ENCODE data around the gene KLC1. TPM values are rescaled to one million over a fixed set of nuclear protein-coding genes. Genes with fewer than 3 reads are reported as not detected.

KLC1 gene
- polyA plus RNA-seq (2013, experiment 1 of 2), result 98.0 TPM
- polyA plus RNA-seq (2013, experiment 2 of 2), result 101 TPM

DNA sequence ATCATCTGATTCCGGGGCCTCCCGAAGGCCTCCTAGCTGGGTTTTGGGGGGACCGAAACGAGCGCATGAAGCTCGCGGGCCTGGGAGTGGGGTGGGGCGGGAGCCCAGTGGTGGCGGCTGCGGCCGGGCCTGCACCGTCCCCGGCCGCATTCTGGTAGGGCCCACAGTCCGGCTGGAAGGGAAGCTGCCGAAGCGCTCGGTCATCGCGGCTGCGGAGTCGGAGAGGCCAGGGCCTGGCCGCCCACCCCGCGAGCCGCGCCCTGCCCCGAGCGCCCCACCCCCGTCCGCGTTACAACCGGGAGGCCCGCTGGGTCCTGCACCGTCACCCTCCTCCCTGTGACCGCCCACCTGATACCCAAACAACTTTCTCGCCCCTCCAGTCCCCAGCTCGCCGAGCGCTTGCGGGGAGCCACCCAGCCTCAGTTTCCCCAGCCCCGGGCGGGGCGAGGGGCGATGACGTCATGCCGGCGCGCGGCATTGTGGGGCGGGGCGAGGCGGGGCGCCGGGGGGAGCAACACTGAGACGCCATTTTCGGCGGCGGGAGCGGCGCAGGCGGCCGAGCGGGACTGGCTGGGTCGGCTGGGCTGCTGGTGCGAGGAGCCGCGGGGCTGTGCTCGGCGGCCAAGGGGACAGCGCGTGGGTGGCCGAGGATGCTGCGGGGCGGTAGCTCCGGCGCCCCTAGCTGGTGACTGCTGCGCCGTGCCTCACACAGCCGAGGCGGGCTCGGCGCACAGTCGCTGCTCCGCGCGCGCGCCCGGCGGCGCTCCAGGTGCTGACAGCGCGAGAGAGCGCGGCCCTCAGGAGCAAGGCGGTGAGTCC, at the start of gene KLC1:
Gene KLC1 (plus strand): TSS at position 528 of the 819 bp plus-strand sequence. CDS start 25,354 bp downstream, outside the sequence.
- Histone ChIP-seq H4K91ac (ENCODE audit: low read depth, low read length, poor library complexity) (no peak within 1 kb of the TSS), H3K18ac (ENCODE audit: low read length) (peak within 1 kb of the TSS; percentile 99), H2BK12ac (ENCODE audit: low read length) (peak within 1 kb of the TSS; percentile 90), H3K36me3 (replicated peaks in 1 of 2; ENCODE audit: control insufficient read depth in 2 of 2, insufficient read depth in 2 of 2, low read length in 2 of 2) (peaks cover 4 to 20% of the 10 kb centered on the region in 2 donors), H3K27ac (replicated peaks; ENCODE audit: low read length) (peak within 1 kb of the TSS; percentile 94), H3K27me3 (ENCODE audit: control insufficient read depth in 3 of 3, insufficient read depth in 3 of 3, low read depth in 1 of 3, low read length in 3 of 3) (no peaks in the 10 kb centered on the region), H2AFZ (ENCODE audit: low read length) (peak within 1 kb of the TSS; percentile 99), H3K4me2 (ENCODE audit: insufficient read depth, low read length, poor library complexity, severe bottlenecking) (peak within 1 kb of the TSS; percentile 77), H2BK5ac (ENCODE audit: low read length) (peak within 1 kb of the TSS; percentile 96), H3K79me1 (ENCODE audit: low read depth, low read length) (peaks cover 10% of the 10 kb centered on the region), H3K9ac (ENCODE audit: low read depth, low read length, poor library complexity) (peak within 1 kb of the TSS; percentile 100), H3K4me1 (ENCODE audit: control insufficient read depth in 2 of 2, insufficient read depth in 1 of 2, low read depth in 1 of 2, low read length in 2 of 2) (peaks cover 8 to 13% of the 10 kb centered on the region in 2 donors), H2AK5ac (ENCODE audit: low read depth, low read length) (peak within 1 kb of the TSS; percentile 96), H2BK15ac (ENCODE audit: low read length) (peak within 1 kb of the TSS; percentile 58), H3K4ac (ENCODE audit: low read length) (peak within 1 kb of the TSS; percentile 97), H2BK120ac (ENCODE audit: low read depth, low read length) (peak within 1 kb of the TSS; percentile 47), H3K9me3 (replicated peaks in 1 of 2; ENCODE audit: control insufficient read depth in 2 of 2, insufficient read depth in 1 of 2, low read depth in 1 of 2, low read length in 2 of 2) (no peaks in the 10 kb centered on the region), H3K14ac (ENCODE audit: low read length) (peak within 1 kb of the TSS; percentile 97), H4K8ac (ENCODE audit: low read depth, low read length) (peak within 1 kb of the TSS; percentile 93), H3K23ac (ENCODE audit: low read depth, low read length, poor library complexity) (peak within 1 kb of the TSS; percentile 98), H3K4me3 (ENCODE audit: low read length in 2 of 2) (peak within 1 kb of the TSS; percentile 86 to 100)
- WGBS, 2 donors (ENCODE audit: extremely low coverage in 2 of 2, insufficient read length in 2 of 2, insufficient replicate concordance in 1 of 2), result no CpG with 5 or more reads among the region's 97 CpGs
- peak; percentile 79 for DNase-seq (ENCODE audit: low spot score)

GRCh38 chr14:103581206-103581605, 47.8 kb upstream of the KLC1 start:
- no peak overlapping the region for H4K91ac ChIP-seq (ENCODE audit: low read depth, low read length, poor library complexity)
- peaks cover 7 to 58% of the 10 kb centered on the region in 2 donors for H3K36me3 ChIP-seq (replicated peaks in 1 of 2; ENCODE audit: control insufficient read depth in 2 of 2, insufficient read depth in 2 of 2, low read length in 2 of 2)
- H3K9me3 ChIP-seq (replicated peaks in 1 of 2; ENCODE audit: control insufficient read depth in 2 of 2, insufficient read depth in 1 of 2, low read depth in 1 of 2, low read length in 2 of 2), result no peaks in the 10 kb centered on the region
- WGBS, 2 donors (ENCODE audit: extremely low coverage in 2 of 2, insufficient read length in 2 of 2, insufficient replicate concordance in 1 of 2), result no CpG with 5 or more reads among the region's 11 CpGs
- no peaks in the 10 kb centered on the region for H3K27me3 ChIP-seq (ENCODE audit: control insufficient read depth in 3 of 3, insufficient read depth in 3 of 3, low read depth in 1 of 3, low read length in 3 of 3)
- H2AFZ ChIP-seq (ENCODE audit: low read length), result no peak overlapping the region
- no peak overlapping the region for H3K4ac ChIP-seq (ENCODE audit: low read length)
- no peak overlapping the region for H2AK5ac ChIP-seq (ENCODE audit: low read depth, low read length)
- DNase-seq (ENCODE audit: low spot score), result no peak
- no peak overlapping the region for H2BK12ac ChIP-seq (ENCODE audit: low read length)
- no peak overlapping the region for H2BK5ac ChIP-seq (ENCODE audit: low read length)
- H2BK120ac ChIP-seq (ENCODE audit: low read depth, low read length), result no peak overlapping the region
- peaks cover 3 to 6% of the 10 kb centered on the region in 2 donors for H3K4me1 ChIP-seq (ENCODE audit: control insufficient read depth in 2 of 2, insufficient read depth in 1 of 2, low read depth in 1 of 2, low read length in 2 of 2)
- no peak overlapping the region for H4K8ac ChIP-seq (ENCODE audit: low read depth, low read length)
- H3K9ac ChIP-seq (ENCODE audit: low read depth, low read length, poor library complexity), result no peak overlapping the region
- no peak overlapping the region for H3K14ac ChIP-seq (ENCODE audit: low read length)
- no peak overlapping the region for H3K4me2 ChIP-seq (ENCODE audit: insufficient read depth, low read length, poor library complexity, severe bottlenecking)
- H3K27ac ChIP-seq (replicated peaks; ENCODE audit: low read length), result no peak overlapping the region
- H3K18ac ChIP-seq (ENCODE audit: low read length), result no peak overlapping the region
- no peak overlapping the region for H2BK15ac ChIP-seq (ENCODE audit: low read length)
- no peak overlapping the region for H3K4me3 ChIP-seq (ENCODE audit: low read length in 2 of 2)
- peaks cover 8% of the 10 kb centered on the region for H3K79me1 ChIP-seq (ENCODE audit: low read depth, low read length)
- H3K23ac ChIP-seq (ENCODE audit: low read depth, low read length, poor library complexity), result no peak overlapping the region

DNA sequence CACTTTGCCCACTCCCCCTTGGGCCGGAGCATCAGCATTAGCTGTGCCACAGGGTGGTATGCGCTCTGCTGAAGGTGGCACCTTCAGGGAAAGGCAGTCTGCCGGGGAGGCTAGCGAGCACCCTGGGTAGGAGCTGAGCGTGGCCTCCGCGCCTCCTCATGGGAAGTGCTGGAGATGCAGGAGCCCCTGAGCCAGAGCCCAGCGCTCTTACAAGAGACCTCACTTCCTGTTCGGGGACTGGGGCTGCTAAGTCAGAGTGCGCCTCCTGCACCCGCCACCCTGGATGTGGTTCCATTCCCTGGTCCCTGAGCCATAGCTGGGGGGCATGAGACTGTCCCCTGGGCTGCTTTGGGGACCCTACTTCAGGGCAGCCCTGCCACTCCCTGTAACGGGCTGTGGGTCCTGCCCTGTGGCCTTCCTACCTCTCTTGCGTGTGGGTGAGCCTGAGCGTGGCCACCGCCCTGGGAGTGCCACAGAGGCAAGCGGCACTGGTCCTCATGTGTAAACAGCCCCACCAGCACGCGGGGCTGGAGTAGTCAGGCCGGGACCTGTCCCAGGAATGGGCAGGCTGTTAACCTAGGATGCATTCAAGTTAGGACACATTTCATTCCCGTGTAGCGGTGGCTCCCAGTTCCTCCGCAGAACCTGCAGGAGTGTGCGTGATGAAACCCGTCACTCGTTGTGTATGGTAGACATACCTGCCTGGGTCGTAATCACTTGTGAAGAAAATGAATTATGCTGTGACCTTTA, 46.9 kb upstream of the KLC1 start:
- no CpG with 5 or more reads among the region's 26 CpGs for WGBS, 2 donors (ENCODE audit: extremely low coverage in 2 of 2, insufficient read length in 2 of 2, insufficient replicate concordance in 1 of 2)
- Histone ChIP-seq H2AFZ (ENCODE audit: low read length) (no peak overlapping the region), H2BK5ac (ENCODE audit: low read length) (no peak overlapping the region), H3K23ac (ENCODE audit: low read depth, low read length, poor library complexity) (peak overlapping the region; percentile 60), H4K8ac (ENCODE audit: low read depth, low read length) (peak overlapping the region; percentile 92), H2BK15ac (ENCODE audit: low read length) (no peak overlapping the region), H3K79me1 (ENCODE audit: low read depth, low read length) (peaks cover 8% of the 10 kb centered on the region), H3K14ac (ENCODE audit: low read length) (no peak overlapping the region), H3K9me3 (replicated peaks in 1 of 2; ENCODE audit: control insufficient read depth in 2 of 2, insufficient read depth in 1 of 2, low read depth in 1 of 2, low read length in 2 of 2) (no peaks in the 10 kb centered on the region), H3K36me3 (replicated peaks in 1 of 2; ENCODE audit: control insufficient read depth in 2 of 2, insufficient read depth in 2 of 2, low read length in 2 of 2) (peaks cover 7 to 60% of the 10 kb centered on the region in 2 donors), H4K91ac (ENCODE audit: low read depth, low read length, poor library complexity) (no peak overlapping the region), H2BK12ac (ENCODE audit: low read length) (no peak overlapping the region), H3K4me3 (ENCODE audit: low read length in 2 of 2) (peak overlapping the region in 1 of 2 donors; percentile 33), H3K4ac (ENCODE audit: low read length) (peak overlapping the region; percentile 4), H3K9ac (ENCODE audit: low read depth, low read length, poor library complexity) (no peak overlapping the region), H3K4me1 (ENCODE audit: control insufficient read depth in 2 of 2, insufficient read depth in 1 of 2, low read depth in 1 of 2, low read length in 2 of 2) (no peaks in the 10 kb centered on the region), H2AK5ac (ENCODE audit: low read depth, low read length) (no peak overlapping the region), H3K27me3 (ENCODE audit: control insufficient read depth in 3 of 3, insufficient read depth in 3 of 3, low read depth in 1 of 3, low read length in 3 of 3) (no peaks in the 10 kb centered on the region), H2BK120ac (ENCODE audit: low read depth, low read length) (no peak overlapping the region), H3K27ac (replicated peaks; ENCODE audit: low read length) (no peak overlapping the region), H3K4me2 (ENCODE audit: insufficient read depth, low read length, poor library complexity, severe bottlenecking) (no peak overlapping the region), H3K18ac (ENCODE audit: low read length) (peak overlapping the region; percentile 35)
- no peak for DNase-seq (ENCODE audit: low spot score)

Measured in neuronal stem cell (in vitro differentiated cells).